Retinal pigment epithelial cell (primary cell): ENCODE results near the gene SART1.
A peak's percentile ranks its signal among the peaks of the same experiment; 100 is the strongest.

Experiments used
- DNase-seq: peaks from one replicate; pipeline ENCODE4 v3.0.0-alpha.2; 2010; ENCODE audit warnings: low read depth
- H3K4me3 ChIP-seq: 2 replicates; pipeline ENCODE4 v1.5.1; 2011; ENCODE audit warnings: mild to moderate bottlenecking, low read length, control low read depth, moderate library complexity
- CTCF ChIP-seq: conservative IDR thresholded peaks from 2 replicates; pipeline ENCODE4 v1.5.1; 2011; ENCODE audit warnings: low read depth, low read length, control low read depth, inconsistent platforms

The SART1 gene

GRCh38 chr11:66002648-66003225, 41.2 kb downstream of the SART1 start:
- TF ChIP-seq CTCF: peak; percentile 36
- no peak for DNase-seq
- H3K4me3 ChIP-seq: peak overlapping the region; percentile 73

- TF ChIP-seq CTCF: no peak
- H3K4me3 ChIP-seq: peak overlapping the region; percentile 73
- no peak for DNase-seq
These were observed 41.8 kb downstream of the SART1 start for GRCh38 chr11:66003291-66003690.

- DNase-seq: no peak
- TF ChIP-seq CTCF: no peak
- H3K4me3 ChIP-seq: no peak overlapping the region
These were observed 42.7 kb downstream of the SART1 start for GRCh38 chr11:66004186-66004585.

GRCh38 chr11:66006134-66006890, 44.8 kb downstream of the SART1 start:
- no peak for TF ChIP-seq CTCF
- no peak overlapping the region for H3K4me3 ChIP-seq
- DNase-seq: no peak

- TF ChIP-seq CTCF: no peak
- H3K4me3 ChIP-seq: no peak overlapping the region
- no peak for DNase-seq
These were observed 45.3 kb downstream of the SART1 start for GRCh38 chr11:66006891-66007176.

GRCh38 chr11:66007201-66007634, 45.7 kb downstream of the SART1 start:
- no peak for TF ChIP-seq CTCF
- DNase-seq: no peak
- no peak overlapping the region for H3K4me3 ChIP-seq

GRCh38 chr11:66008095-66008467, 46.5 kb downstream of the SART1 start:
- H3K4me3 ChIP-seq: no peak overlapping the region
- TF ChIP-seq CTCF: no peak
- DNase-seq: no peak
